K562 (cell line): ENCODE measurements around the gene OCA2. TPM values are rescaled to one million over a fixed set of nuclear protein-coding genes. Genes with fewer than 3 reads are reported as not detected.
A peak's percentile ranks its signal among the peaks of the same experiment; 100 is the strongest.

Source experiments
- ATAC-seq: fragments of 200-7000 bp; cut with Tn5 transposase; 3 replicates; pipeline ENCODE4 v1.9.1; 2020; ENCODE audit warnings: moderate library complexity
- BruUV-seq: library from RNA; stranded (reverse); fragments of 400-500 nt; replicated peaks from 2 replicates; lab custom pipeline; 2021; lab: Mats Ljungman, UMichigan
- CTCF ChIA-PET: fragments of 300-600 bp; formaldehyde crosslinking; extraction: SDS; loops from one replicate; lab custom pipeline; 2021; ENCODE audit warnings: low intra/inter-chr PET ratio; lab: Yijun Ruan, JAX
- POLR2A ChIA-PET: fragments of 300-600, 350-650 bp; sonication (Branson Sonifier 250); formaldehyde crosslinking; extraction: SDS; loops from one replicate; lab custom pipeline; 2021; ENCODE audit warnings: antibody characterized with exemption, inconsistent platforms; lab: Yijun Ruan, JAX
- DNase-seq, 4 experiments: peaks; one replicate each; pipeline versions ENCODE4 v3.0.0 to v3.0.0-alpha.2; 2011 to 2018; ENCODE audit warnings: low spot score in 3 of 4, mixed read lengths in 3 of 4; ENCODE audit errors: extremely low read depth in 1 of 4
- FAIRE-seq: peaks from 2 replicates; lab custom pipeline; 2011; peaks lifted over from hg19 to GRCh38; lab: Jason Lieb, UNC
- H2AFZ ChIP-seq: 2 replicates; pipeline ENCODE4 v1.6.0; 2011; ENCODE audit warnings: low read depth, low read length, control low read depth, inconsistent platforms
- H3K27ac ChIP-seq: fragments of 200-600 bp; 3 replicates; pipeline ENCODE4 v1.8.0; 2011; ENCODE audit warnings: low read depth, mild to moderate bottlenecking, control low read depth, inconsistent platforms, low read length, moderate library complexity, mixed read lengths; ENCODE audit errors: extremely low read depth
- H3K27me3 ChIP-seq, 2 experiments: fragments of 300-600 bp in 1 of 2; 2 replicates in 1 of 2; 3 replicates in 1 of 2; pipeline versions ENCODE4 v1.6.0 to v1.8.0; 2011; ENCODE audit warnings: inconsistent platforms in 2 of 2, low read length in 2 of 2, mild to moderate bottlenecking in 1 of 2, mixed read lengths in 1 of 2, moderate library complexity in 1 of 2; ENCODE audit not compliant: control insufficient read depth in 2 of 2, insufficient read depth in 2 of 2
- H3K36me3 ChIP-seq: fragments of 300-600 bp; 3 replicates; pipeline ENCODE4 v1.8.0; 2011; ENCODE audit warnings: mild to moderate bottlenecking, low read length, inconsistent platforms; ENCODE audit not compliant: control insufficient read depth, insufficient read depth
- H3K4me1 ChIP-seq, 2 experiments: fragments of 200-600 bp in 1 of 2; replicated peaks in 1 of 2; 2 replicates in 1 of 2; 3 replicates in 1 of 2; pipeline versions ENCODE4 v1.5.1 to v1.8.0; 2011; ENCODE audit warnings: inconsistent platforms in 2 of 2, low read length in 2 of 2, mild to moderate bottlenecking in 1 of 2, mixed read lengths in 1 of 2, moderate library complexity in 1 of 2; ENCODE audit not compliant: control insufficient read depth in 2 of 2, insufficient read depth in 2 of 2
- H3K4me2 ChIP-seq: 2 replicates; pipeline ENCODE4 v1.6.1; 2011; ENCODE audit warnings: low read length, control low read depth, inconsistent platforms, mixed read lengths; ENCODE audit not compliant: insufficient read depth
- H3K4me3 ChIP-seq: fragments of 200-600 bp; sonication (generic), shearing (Covaris generic); 2 replicates; pipeline ENCODE4 v1.5.1; 2016; ENCODE audit warnings: control low read depth, inconsistent platforms
- H3K79me2 ChIP-seq: fragments of 200-600 bp; 3 replicates; pipeline ENCODE4 v1.8.0; 2011; ENCODE audit warnings: low read length, inconsistent platforms; ENCODE audit not compliant: control insufficient read depth, insufficient read depth
- H3K9ac ChIP-seq, 2 experiments: 2 replicates each; pipeline versions ENCODE4 v1.6.0 to v1.6.1; 2011; ENCODE audit warnings: low read depth in 2 of 2, low read length in 2 of 2, control low read depth in 1 of 2, inconsistent platforms in 1 of 2, mild to moderate bottlenecking in 1 of 2, mixed read lengths in 1 of 2; ENCODE audit not compliant: insufficient read depth in 1 of 2
- H3K9me1 ChIP-seq: one replicate; pipeline ENCODE4 v1.6.0; 2011; ENCODE audit warnings: inconsistent platforms, mild to moderate bottlenecking, low read length, moderate library complexity; ENCODE audit not compliant: control insufficient read depth, insufficient read depth
- H3K9me3 ChIP-seq: replicated peaks from 2 replicates; pipeline ENCODE4 v1.5.1; 2011; ENCODE audit warnings: low read depth, low read length, inconsistent platforms; ENCODE audit not compliant: control insufficient read depth, insufficient read depth
- H4K20me1 ChIP-seq: replicated peaks from 2 replicates; pipeline ENCODE4 v1.6.1; 2011; ENCODE audit warnings: low read length, inconsistent platforms, mixed read lengths; ENCODE audit not compliant: control insufficient read depth, insufficient read depth
- MAFF ChIP-seq: IDR thresholded peaks from 2 replicates; pipeline ENCODE4 v1.6.1; 2012; ENCODE audit warnings: low read length, improper control_type of control experiment
- SAFB ChIP-seq: fragments of 200-400 bp; formaldehyde crosslinking; IDR thresholded peaks from 2 replicates; pipeline ENCODE4 v1.6.1; 2017; ENCODE audit warnings: low read depth, low read length, borderline replicate concordance
- WGBS: fragments of 100-300 bp; shearing (Covaris generic); methylation state at CpG from one replicate; pipeline ENCODE4 v1.1.6; 2016; ENCODE audit warnings: low coverage, mixed read lengths; ENCODE audit not compliant: insufficient coverage; ENCODE audit errors: missing lambda C conversion rate; 5-methylcytosine and 5-hydroxymethylcytosine counted together
- in situ Hi-C: fragments of 300-500 bp; cut with MboI; formaldehyde crosslinking; loops from 4 replicates; pipeline ENCODE4 v1.15.0; 2018; ENCODE audit warnings: inconsistent platforms, mixed read lengths
- intact Hi-C: fragments of 100-400 bp; cut with micrococcal nuclease; formaldehyde crosslinking; loops from 2 replicates; pipeline ENCODE4 v1.14.2; 2022
- polyA plus RNA-seq, 8 experiments: library from polyadenylated mRNA; depleted of rRNA in 4 of 8; stranded (reverse) in 5 of 8; unstranded in 3 of 8; fragments of >200 nt; fragmentation: Nextera tagmentation in 2 of 8; fragmentation: Illumina TruSeq in 1 of 8; extraction: Ambion mirVana in 2 of 8; extraction: Trizol in 1 of 8; gene quantifications; 2 replicates each; pipeline versions ENCODE4 v1.2.1 to v1.2.3, GENCODE V29; 2011 to 2014; ENCODE audit warnings: inconsistent platforms in 1 of 8, missing spikeins in 1 of 8
- total RNA-seq, 7 experiments: library from RNA; depleted of rRNA in 6 of 7; stranded (reverse); fragments of >200 nt in 6 of 7; fragmentation: Illumina TruSeq in 2 of 7; extraction: Trizol in 2 of 7; gene quantifications; 2 replicates each; pipeline versions ENCODE4 v1.2.1 to v1.2.3, GENCODE V29; 2011 to 2021; ENCODE audit warnings: low replicate concordance in 1 of 7
- TF ChIP-seq, protein P1 (sequence below): fragments of 200-800 bp; sonication (Bioruptor generic); IDR thresholded peaks from 2 replicates; pipeline ENCODE4 v1.6.1; 2017; ENCODE audit warnings: missing genetic modification characterization, missing compliant biosample characterization
- TF ChIP-seq, protein P2 (sequence below): sonication (generic); formaldehyde crosslinking; IDR thresholded peaks from 2 replicates; pipeline ENCODE4 v1.4.0; 2020; ENCODE audit warnings: mild to moderate bottlenecking, missing genetic modification reagents

The OCA2 gene
- total and polyA plus RNA-seq, 9 of the 15 experiments (the other 6 are each of a cell fraction or from before 2014, with no cell fraction given): 0.07 to 0.59 (median 0.17) TPM; not detected in 1

DNA sequence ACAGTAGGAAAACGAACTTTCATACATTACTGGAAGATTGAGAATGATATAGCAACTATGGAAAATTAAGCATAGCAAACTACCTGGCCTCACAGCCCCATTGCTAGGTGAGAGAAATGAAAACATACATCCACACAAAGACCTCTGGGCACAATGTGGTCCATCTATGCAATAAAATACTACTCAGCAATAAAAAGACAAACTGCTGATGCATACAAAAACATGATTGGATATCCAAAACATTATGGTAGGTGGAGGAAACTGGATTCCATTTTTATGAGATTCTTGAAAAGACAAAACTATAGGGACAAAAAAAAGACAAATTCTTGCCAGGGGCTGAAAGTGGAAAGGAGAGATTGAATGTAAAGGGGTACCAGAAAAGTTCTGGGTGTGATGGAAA lies 308.8 kb downstream of the OCA2 start (continued):
- TF ChIP-seq, protein P1, sequence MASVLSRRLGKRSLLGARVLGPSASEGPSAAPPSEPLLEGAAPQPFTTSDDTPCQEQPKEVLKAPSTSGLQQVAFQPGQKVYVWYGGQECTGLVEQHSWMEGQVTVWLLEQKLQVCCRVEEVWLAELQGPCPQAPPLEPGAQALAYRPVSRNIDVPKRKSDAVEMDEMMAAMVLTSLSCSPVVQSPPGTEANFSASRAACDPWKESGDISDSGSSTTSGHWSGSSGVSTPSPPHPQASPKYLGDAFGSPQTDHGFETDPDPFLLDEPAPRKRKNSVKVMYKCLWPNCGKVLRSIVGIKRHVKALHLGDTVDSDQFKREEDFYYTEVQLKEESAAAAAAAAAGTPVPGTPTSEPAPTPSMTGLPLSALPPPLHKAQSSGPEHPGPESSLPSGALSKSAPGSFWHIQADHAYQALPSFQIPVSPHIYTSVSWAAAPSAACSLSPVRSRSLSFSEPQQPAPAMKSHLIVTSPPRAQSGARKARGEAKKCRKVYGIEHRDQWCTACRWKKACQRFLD (CRISPR knock-in tag): no peak
- peak; percentile 44; the same call in 1 of the 2 replicates for TF ChIP-seq MAFF

DNA sequence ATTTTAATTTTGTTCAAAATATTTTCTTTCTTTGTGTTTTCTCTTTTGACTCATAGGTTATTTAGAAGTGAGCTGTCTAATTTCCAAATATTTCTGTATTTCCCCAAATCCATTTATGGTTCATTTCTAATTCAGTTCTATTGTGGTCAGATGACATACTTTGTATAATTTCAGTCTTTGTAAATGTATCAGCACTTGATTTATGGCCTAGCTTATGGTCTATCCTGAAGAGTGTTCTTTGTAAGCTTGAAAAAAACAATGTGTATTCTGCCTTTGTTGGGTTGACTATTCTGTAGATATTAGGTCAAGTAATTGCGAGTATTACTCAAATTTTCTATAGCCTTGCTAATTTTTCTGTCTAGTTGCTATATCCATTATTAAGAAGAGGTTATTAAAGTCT lies 311.2 kb downstream of the OCA2 start:
- ATAC-seq (no peak), DNase-seq (no peak)
- TF ChIP-seq, protein P2, sequence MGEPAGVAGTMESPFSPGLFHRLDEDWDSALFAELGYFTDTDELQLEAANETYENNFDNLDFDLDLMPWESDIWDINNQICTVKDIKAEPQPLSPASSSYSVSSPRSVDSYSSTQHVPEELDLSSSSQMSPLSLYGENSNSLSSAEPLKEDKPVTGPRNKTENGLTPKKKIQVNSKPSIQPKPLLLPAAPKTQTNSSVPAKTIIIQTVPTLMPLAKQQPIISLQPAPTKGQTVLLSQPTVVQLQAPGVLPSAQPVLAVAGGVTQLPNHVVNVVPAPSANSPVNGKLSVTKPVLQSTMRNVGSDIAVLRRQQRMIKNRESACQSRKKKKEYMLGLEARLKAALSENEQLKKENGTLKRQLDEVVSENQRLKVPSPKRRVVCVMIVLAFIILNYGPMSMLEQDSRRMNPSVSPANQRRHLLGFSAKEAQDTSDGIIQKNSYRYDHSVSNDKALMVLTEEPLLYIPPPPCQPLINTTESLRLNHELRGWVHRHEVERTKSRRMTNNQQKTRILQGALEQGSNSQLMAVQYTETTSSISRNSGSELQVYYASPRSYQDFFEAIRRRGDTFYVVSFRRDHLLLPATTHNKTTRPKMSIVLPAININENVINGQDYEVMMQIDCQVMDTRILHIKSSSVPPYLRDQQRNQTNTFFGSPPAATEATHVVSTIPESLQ (CRISPR knock-in tag): no peak
- TF ChIP-seq SAFB: no peak
- TF ChIP-seq, all 486 proteins: peak for 0
- FAIRE-seq: no peak
- Histone ChIP-seq H3K9me3 (no peaks in the 10 kb centered on the region), H3K4me2 (no peak overlapping the region), H3K27ac (no peak overlapping the region), H3K4me1 (no peaks in the 10 kb centered on the region), H3K79me2 (no peaks in the 10 kb centered on the region), H2AFZ (no peak overlapping the region), H3K4me3 (no peak overlapping the region), H3K27me3 (peaks cover 0 to 7% of the 10 kb centered on the region in 2 experiments; a peak in 3 of 5 replicates), H3K36me3 (no peaks in the 10 kb centered on the region), H3K9me1 (no peaks in the 10 kb centered on the region), H4K20me1 (no peaks in the 10 kb centered on the region), H3K9ac (no peak overlapping the region)
- intact Hi-C loops: no loop called here
- 0% methylated on average over 1 of the region's 1 CpG for WGBS
- ChIA-PET CTCF (no interaction called here), POLR2A (no interaction called here)
- in situ Hi-C loops: no loop called here
- BruUV-seq: no TSS peak
